T-helper 17 cell (primary cell): Measurements from ENCODE around the gene CDKN2B. TPM values are rescaled to one million over a fixed set of nuclear protein-coding genes. Genes with fewer than 3 reads are reported as not detected.

Experiments
- ATAC-seq: fragments of 150-1000 bp; cut with Tn5 transposase; 2 replicates; pipeline ENCODE4 v1.10.0; 2021; ENCODE audit warnings: mild to moderate bottlenecking, moderate library complexity
- DNase-seq, 3 donors: peaks; one replicate each; pipeline versions ENCODE4 v3.0.0 to v3.0.0-alpha.2; 2020 to 2021
- H3K9me3 ChIP-seq: one replicate; pipeline ENCODE4 v1.7.0; 2013; ENCODE audit warnings: low read length, mild to moderate bottlenecking; ENCODE audit not compliant: control insufficient read depth, poor library complexity, severe bottlenecking
- H3K27ac Mint-ChIP-seq: one replicate; pipeline ENCODE4 v1.8.0; 2022; ENCODE audit warnings: mild to moderate bottlenecking, moderate library complexity, mixed read lengths
- H3K27me3 Mint-ChIP-seq: one replicate; pipeline ENCODE4 v1.8.0; 2022; ENCODE audit warnings: mixed read lengths
- H3K36me3 Mint-ChIP-seq: one replicate; pipeline ENCODE4 v1.8.0; 2022; ENCODE audit warnings: low read depth, mixed read lengths
- H3K4me1 Mint-ChIP-seq: one replicate; pipeline ENCODE4 v1.8.0; 2022; ENCODE audit warnings: mild to moderate bottlenecking, mixed read lengths
- H3K4me3 Mint-ChIP-seq: one replicate; pipeline ENCODE4 v1.8.0; 2022; ENCODE audit warnings: mild to moderate bottlenecking, moderate library complexity, mixed read lengths
- total RNA-seq, 4 donors: library from RNA in 2 of 4; stranded (reverse) in 2 of 4; gene quantifications; one replicate each; pipeline ENCODE4 v1.2.3 and lab custom pipeline; 2022 to 2026

The CDKN2B gene
- total RNA-seq, 2 donors from 2014 or later = 1.7 to 2.0 TPM

GRCh38 chr9:22028394-22028793 lies 19.3 kb upstream of the CDKN2B start:
- Mint-ChIP-seq H3K4me1 (peaks cover 8% of the 10 kb centered on the region), H3K4me3 (no peak overlapping the region), H3K27me3 (peaks cover 13% of the 10 kb centered on the region), H3K27ac (no peak overlapping the region), H3K36me3 (no peaks in the 10 kb centered on the region)
- no peaks in the 10 kb centered on the region for H3K9me3 ChIP-seq
- DNase-seq = no peak
- no peak for ATAC-seq

DNA sequence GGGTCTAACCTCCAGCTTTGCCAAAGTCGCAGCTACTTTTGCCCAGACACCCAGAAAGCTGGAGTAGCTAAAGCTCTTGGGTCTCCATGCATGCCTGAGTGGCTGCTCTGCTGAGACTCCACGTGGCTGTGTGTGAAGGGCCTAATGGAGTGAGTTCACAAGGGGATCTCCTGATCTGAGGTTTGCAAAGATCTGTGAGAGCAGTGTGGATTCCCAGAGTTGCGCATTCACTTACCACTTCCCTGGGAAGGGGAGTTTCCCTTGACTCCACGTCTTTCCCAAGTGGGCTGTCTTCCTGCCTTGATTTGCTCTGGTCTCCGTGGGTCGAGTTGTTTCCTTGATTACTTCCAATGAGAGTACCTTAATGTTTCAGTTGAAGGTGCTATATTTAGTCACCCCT lies 17.6 kb upstream of the CDKN2B start:
- DNase-seq = no peak
- Mint-ChIP-seq H3K27ac (no peak overlapping the region), H3K36me3 (no peaks in the 10 kb centered on the region), H3K4me3 (no peak overlapping the region), H3K27me3 (peaks cover 15% of the 10 kb centered on the region), H3K4me1 (peaks cover 8% of the 10 kb centered on the region)
- H3K9me3 ChIP-seq = no peaks in the 10 kb centered on the region
- ATAC-seq = no peak

- H3K4me1 Mint-ChIP-seq = peaks cover 3% of the 10 kb centered on the region
- no peak for ATAC-seq
- no peak overlapping the region for H3K4me3 Mint-ChIP-seq
- peaks cover 19% of the 10 kb centered on the region for H3K27me3 Mint-ChIP-seq
- no peak for DNase-seq
- H3K9me3 ChIP-seq = no peaks in the 10 kb centered on the region
- H3K27ac Mint-ChIP-seq = no peak overlapping the region
- H3K36me3 Mint-ChIP-seq = no peaks in the 10 kb centered on the region
Measured at GRCh38 chr9:22022396-22022795, 13.3 kb upstream of the CDKN2B start.

GRCh38 chr9:22010866-22011625 lies 1.9 kb upstream of the CDKN2B start:
- DNase-seq = no peak

GRCh38 chr9:22009506-22009867 lies 382 bp upstream of the CDKN2B start:
- ATAC-seq (peak; percentile 27), DNase-seq (no peak)
- no peaks in the 10 kb centered on the region for H3K9me3 ChIP-seq
- H3K4me1 Mint-ChIP-seq = peaks cover 28% of the 10 kb centered on the region
- H3K4me3 Mint-ChIP-seq = peak overlapping the region; percentile 92
- peak overlapping the region; percentile 65 for H3K27ac Mint-ChIP-seq
- H3K27me3 Mint-ChIP-seq = peaks cover 36% of the 10 kb centered on the region
- peaks cover 2% of the 10 kb centered on the region for H3K36me3 Mint-ChIP-seq

More at GRCh38 chr9:22010866-22011625, 1.9 kb upstream of the CDKN2B start:
- H3K4me1 Mint-ChIP-seq = peaks cover 16% of the 10 kb centered on the region
- no peak overlapping the region for H3K4me3 Mint-ChIP-seq
- H3K27ac Mint-ChIP-seq = peak overlapping the region; percentile 19
- no peaks in the 10 kb centered on the region for H3K9me3 ChIP-seq
- ATAC-seq = no peak
- H3K27me3 Mint-ChIP-seq = peaks cover 20% of the 10 kb centered on the region
- H3K36me3 Mint-ChIP-seq = no peaks in the 10 kb centered on the region

- H3K9me3 ChIP-seq = no peaks in the 10 kb centered on the region
- DNase-seq (no peak), ATAC-seq (no peak)
- peaks cover 46% of the 10 kb centered on the region for H3K27me3 Mint-ChIP-seq
- peaks cover 28% of the 10 kb centered on the region for H3K4me1 Mint-ChIP-seq
- H3K4me3 Mint-ChIP-seq = peak overlapping the region; percentile 92
- H3K27ac Mint-ChIP-seq = peak overlapping the region; percentile 24
- peaks cover 2% of the 10 kb centered on the region for H3K36me3 Mint-ChIP-seq
Measured at GRCh38 chr9:22008384-22008716, 755 bp downstream of the CDKN2B start.

DNA sequence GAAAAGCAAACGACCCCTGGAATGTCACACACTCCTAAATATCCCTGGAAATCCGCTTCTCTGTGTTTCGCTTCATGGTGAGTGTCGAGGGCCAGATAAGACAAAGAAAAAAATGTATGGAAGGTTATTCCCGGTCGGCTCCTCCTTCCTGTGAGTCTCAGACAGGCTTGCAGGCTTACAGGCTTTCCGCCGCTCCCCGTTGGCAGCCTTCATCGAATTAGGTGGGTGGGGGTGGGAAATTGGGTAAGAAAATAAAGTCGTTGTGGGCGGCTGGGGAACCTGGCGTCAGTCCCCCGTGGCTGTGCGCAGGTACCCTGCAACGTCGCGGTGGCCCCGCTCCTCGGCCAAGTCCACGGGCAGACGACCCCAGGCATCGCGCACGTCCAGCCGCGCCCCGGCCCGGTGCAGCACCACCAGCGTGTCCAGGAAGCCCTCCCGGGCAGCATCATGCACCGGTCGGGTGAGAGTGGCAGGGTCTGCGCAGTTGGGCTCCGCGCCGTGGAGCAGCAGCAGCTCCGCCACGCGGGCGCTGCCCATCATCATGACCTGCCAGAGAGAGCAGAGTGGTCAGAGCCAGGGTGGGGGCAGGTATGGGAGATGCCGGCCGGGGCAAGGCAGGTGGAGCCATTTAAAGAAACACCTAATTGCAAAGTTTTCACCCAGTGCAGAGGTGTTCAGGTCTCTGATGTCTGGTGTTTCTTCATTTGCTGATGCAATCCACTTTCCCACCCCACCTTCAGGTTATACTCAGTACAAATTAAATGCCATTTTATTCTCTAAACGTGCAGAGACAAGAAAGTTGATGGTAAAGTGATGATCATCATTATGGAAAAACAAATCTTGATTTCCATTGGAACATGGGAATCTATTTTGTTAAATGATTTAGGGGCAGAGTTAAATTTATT lies 3.2 kb downstream of the CDKN2B start:
- Mint-ChIP-seq H3K27ac (peak overlapping the region; percentile 68), H3K27me3 (peaks cover 50% of the 10 kb centered on the region), H3K4me1 (peaks cover 28% of the 10 kb centered on the region), H3K36me3 (peaks cover 2% of the 10 kb centered on the region), H3K4me3 (peak overlapping the region; percentile 78)
- DNase-seq (no peak), ATAC-seq (no peak)
- H3K9me3 ChIP-seq = no peaks in the 10 kb centered on the region

DNA sequence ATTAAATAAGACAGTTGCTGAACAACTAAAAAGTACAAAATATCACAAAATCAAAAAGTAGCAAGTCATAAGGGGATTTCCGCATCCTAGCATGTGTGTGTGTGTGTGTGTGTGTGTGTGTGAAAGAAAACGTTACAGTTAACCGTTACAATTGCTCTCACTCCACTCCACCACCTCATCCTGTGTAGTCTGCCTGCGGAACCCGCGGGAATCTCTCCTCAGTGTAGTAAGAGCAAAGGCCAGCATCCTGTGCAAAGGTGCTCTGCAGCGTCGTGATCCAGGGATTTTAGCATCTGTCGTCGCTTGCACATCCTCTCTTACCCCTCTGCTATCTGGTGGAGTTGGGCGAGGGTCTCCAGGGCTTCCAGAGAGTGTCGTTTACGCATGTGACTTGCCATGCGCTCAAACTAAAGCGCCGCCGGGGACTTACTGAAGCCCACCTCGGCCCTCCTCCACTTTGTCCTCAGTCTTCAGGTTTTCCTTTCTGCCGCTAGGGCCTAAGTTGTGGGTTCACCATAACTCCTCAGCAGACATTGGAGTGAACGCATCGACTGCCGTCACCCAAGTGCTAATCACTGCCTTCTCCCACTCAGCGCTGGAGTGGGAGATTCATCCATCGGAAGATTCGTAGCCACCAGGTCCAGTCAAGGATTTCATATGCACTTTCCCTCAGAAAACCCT lies 3.9 kb downstream of the CDKN2B start:
- peaks cover 55% of the 10 kb centered on the region for H3K27me3 Mint-ChIP-seq
- H3K4me3 Mint-ChIP-seq = peak overlapping the region; percentile 78
- H3K4me1 Mint-ChIP-seq = peaks cover 23% of the 10 kb centered on the region
- H3K27ac Mint-ChIP-seq = peak overlapping the region; percentile 68
- H3K9me3 ChIP-seq = no peaks in the 10 kb centered on the region
- peaks cover 2% of the 10 kb centered on the region for H3K36me3 Mint-ChIP-seq
- DNase-seq = no peak
- peak; percentile 22 for ATAC-seq

- ATAC-seq = no peak
- Mint-ChIP-seq H3K27ac (no peak overlapping the region), H3K4me3 (no peak overlapping the region), H3K27me3 (peaks cover 50% of the 10 kb centered on the region), H3K36me3 (peaks cover 2% of the 10 kb centered on the region), H3K4me1 (peaks cover 18% of the 10 kb centered on the region)
- no peaks in the 10 kb centered on the region for H3K9me3 ChIP-seq
- DNase-seq = no peak
Measured at GRCh38 chr9:22002038-22002437, 7.1 kb downstream of the CDKN2B start.

- ATAC-seq (no peak), DNase-seq (no peak)
- Mint-ChIP-seq H3K4me1 (peaks cover 15% of the 10 kb centered on the region), H3K36me3 (peaks cover 2% of the 10 kb centered on the region), H3K27ac (no peak overlapping the region), H3K4me3 (no peak overlapping the region), H3K27me3 (peaks cover 16% of the 10 kb centered on the region)
- no peaks in the 10 kb centered on the region for H3K9me3 ChIP-seq
Measured at GRCh38 chr9:21998026-21998425, 11.1 kb downstream of the CDKN2B start.

DNA sequence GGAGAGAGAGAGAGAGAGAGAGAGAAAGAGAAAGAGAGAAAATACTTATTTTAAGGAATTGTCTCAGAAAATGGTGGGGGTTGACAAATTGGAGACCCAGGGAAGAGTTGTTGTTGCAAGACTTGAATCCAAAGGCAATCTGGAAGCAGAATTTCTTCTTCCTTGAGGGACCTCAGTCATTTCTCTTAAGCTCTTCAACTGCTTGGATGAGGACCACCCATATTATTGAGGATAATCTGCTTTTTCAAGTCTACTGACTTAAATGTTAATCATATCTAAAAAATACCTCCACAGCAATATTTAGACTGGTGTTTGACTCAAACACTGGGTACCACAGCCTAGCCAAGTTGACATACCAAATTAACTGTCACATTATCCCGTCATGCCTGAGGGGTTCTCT lies 11.6 kb downstream of the CDKN2B start:
- Mint-ChIP-seq H3K4me1 (peaks cover 15% of the 10 kb centered on the region), H3K27me3 (peaks cover 13% of the 10 kb centered on the region), H3K36me3 (peaks cover 2% of the 10 kb centered on the region), H3K4me3 (no peak overlapping the region), H3K27ac (no peak overlapping the region)
- no peak for DNase-seq
- H3K9me3 ChIP-seq = no peaks in the 10 kb centered on the region
- ATAC-seq = no peak

- Mint-ChIP-seq H3K27me3 (peaks cover 13% of the 10 kb centered on the region), H3K27ac (no peak overlapping the region), H3K4me3 (peak overlapping the region; percentile 97), H3K4me1 (peaks cover 15% of the 10 kb centered on the region), H3K36me3 (peaks cover 2% of the 10 kb centered on the region)
- no peaks in the 10 kb centered on the region for H3K9me3 ChIP-seq
- DNase-seq (no peak), ATAC-seq (no peak)
Measured at GRCh38 chr9:21996858-21997257, 12.2 kb downstream of the CDKN2B start.

DNA sequence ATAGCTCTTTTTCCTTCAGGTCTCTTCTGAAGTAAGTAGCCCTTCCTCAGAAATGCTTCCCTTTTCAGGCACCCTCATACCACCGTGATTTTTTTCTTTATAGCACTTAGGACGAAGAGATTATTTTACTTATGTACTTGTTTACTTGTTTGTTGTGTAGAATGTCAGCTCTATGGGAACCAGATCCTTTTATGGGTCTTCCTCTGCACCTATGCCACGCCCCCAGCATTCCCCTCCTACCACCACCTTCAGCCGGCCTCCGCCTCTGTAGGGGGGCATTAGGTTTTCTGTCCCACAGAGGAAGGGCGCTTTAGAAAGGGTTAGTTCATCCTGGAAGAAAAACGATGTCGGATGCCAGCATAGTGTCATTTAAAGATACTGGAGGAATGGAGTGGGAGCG lies 12.7 kb downstream of the CDKN2B start:
- H3K4me1 Mint-ChIP-seq = peaks cover 15% of the 10 kb centered on the region
- H3K36me3 Mint-ChIP-seq = peaks cover 2% of the 10 kb centered on the region
- DNase-seq (no peak), ATAC-seq (no peak)
- H3K27me3 Mint-ChIP-seq = peaks cover 13% of the 10 kb centered on the region
- no peaks in the 10 kb centered on the region for H3K9me3 ChIP-seq
- no peak overlapping the region for H3K27ac Mint-ChIP-seq
- peak overlapping the region; percentile 97 for H3K4me3 Mint-ChIP-seq
